Glutamatergic neuron (in vitro differentiated cells): ENCODE measurements around the gene DENND5A. TPM values are rescaled to one million over a fixed set of nuclear protein-coding genes. Genes with fewer than 3 reads are reported as not detected.

ENCODE experiments used
- DNase-seq: peaks from one replicate; pipeline ENCODE4 v3.0.0; 2022
- H3K27ac Mint-ChIP-seq: one replicate; pipeline ENCODE4 v1.8.0; 2020; ENCODE audit warnings: mild to moderate bottlenecking, mixed read lengths, inconsistent platforms; ENCODE audit not compliant: unreplicated experiment
- H3K27me3 Mint-ChIP-seq: one replicate; pipeline ENCODE4 v1.8.0; 2020; ENCODE audit warnings: mild to moderate bottlenecking, moderate library complexity, mixed read lengths, inconsistent platforms; ENCODE audit not compliant: unreplicated experiment
- H3K36me3 Mint-ChIP-seq: one replicate; pipeline ENCODE4 v1.8.0; 2020; ENCODE audit warnings: mild to moderate bottlenecking, mixed read lengths, inconsistent platforms; ENCODE audit not compliant: unreplicated experiment
- H3K4me1 Mint-ChIP-seq: one replicate; pipeline ENCODE4 v1.8.0; 2020; ENCODE audit warnings: mild to moderate bottlenecking, low read depth, mixed read lengths, inconsistent platforms; ENCODE audit not compliant: unreplicated experiment
- H3K4me3 Mint-ChIP-seq: one replicate; pipeline ENCODE4 v1.8.0; 2020; ENCODE audit warnings: mild to moderate bottlenecking, mixed read lengths, inconsistent platforms; ENCODE audit not compliant: unreplicated experiment
- H3K9me3 Mint-ChIP-seq: one replicate; pipeline ENCODE4 v1.8.0; 2020; ENCODE audit warnings: mild to moderate bottlenecking, moderate library complexity, mixed read lengths, inconsistent platforms; ENCODE audit not compliant: unreplicated experiment
- total RNA-seq: library from RNA; stranded (reverse); fragmentation: NEBNext Ultra II Directional; extraction: Animal tissue kit (Norgen Biotek cat#: 25700); gene quantifications from one replicate; pipeline ENCODE4 v1.2.1, GENCODE V29; 2021; ENCODE audit not compliant: unreplicated experiment
- TF ChIP-seq, protein P1 (sequence below): fragments of 200-600 bp; sonication (generic); IDR thresholded peaks from one replicate; pipeline ENCODE4 v1.5.0; 2021; ENCODE audit not compliant: partially characterized antibody, unreplicated experiment

The DENND5A gene
- total RNA-seq, 1 donor from 2014 or later, result 155 TPM

GRCh38 chr11:9160166-9160565 is 105.0 kb downstream of the DENND5A start:
- H3K27ac Mint-ChIP-seq, result no peak overlapping the region
- H3K9me3 Mint-ChIP-seq, result no peaks in the 10 kb centered on the region
- DNase-seq, result no peak
- H3K4me1 Mint-ChIP-seq, result no peaks in the 10 kb centered on the region
- no peaks in the 10 kb centered on the region for H3K36me3 Mint-ChIP-seq
- H3K4me3 Mint-ChIP-seq, result no peak overlapping the region
- TF ChIP-seq, protein P1, sequence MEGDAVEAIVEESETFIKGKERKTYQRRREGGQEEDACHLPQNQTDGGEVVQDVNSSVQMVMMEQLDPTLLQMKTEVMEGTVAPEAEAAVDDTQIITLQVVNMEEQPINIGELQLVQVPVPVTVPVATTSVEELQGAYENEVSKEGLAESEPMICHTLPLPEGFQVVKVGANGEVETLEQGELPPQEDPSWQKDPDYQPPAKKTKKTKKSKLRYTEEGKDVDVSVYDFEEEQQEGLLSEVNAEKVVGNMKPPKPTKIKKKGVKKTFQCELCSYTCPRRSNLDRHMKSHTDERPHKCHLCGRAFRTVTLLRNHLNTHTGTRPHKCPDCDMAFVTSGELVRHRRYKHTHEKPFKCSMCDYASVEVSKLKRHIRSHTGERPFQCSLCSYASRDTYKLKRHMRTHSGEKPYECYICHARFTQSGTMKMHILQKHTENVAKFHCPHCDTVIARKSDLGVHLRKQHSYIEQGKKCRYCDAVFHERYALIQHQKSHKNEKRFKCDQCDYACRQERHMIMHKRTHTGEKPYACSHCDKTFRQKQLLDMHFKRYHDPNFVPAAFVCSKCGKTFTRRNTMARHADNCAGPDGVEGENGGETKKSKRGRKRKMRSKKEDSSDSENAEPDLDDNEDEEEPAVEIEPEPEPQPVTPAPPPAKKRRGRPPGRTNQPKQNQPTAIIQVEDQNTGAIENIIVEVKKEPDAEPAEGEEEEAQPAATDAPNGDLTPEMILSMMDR, result no peak
- peaks cover 1% of the 10 kb centered on the region for H3K27me3 Mint-ChIP-seq

DNA sequence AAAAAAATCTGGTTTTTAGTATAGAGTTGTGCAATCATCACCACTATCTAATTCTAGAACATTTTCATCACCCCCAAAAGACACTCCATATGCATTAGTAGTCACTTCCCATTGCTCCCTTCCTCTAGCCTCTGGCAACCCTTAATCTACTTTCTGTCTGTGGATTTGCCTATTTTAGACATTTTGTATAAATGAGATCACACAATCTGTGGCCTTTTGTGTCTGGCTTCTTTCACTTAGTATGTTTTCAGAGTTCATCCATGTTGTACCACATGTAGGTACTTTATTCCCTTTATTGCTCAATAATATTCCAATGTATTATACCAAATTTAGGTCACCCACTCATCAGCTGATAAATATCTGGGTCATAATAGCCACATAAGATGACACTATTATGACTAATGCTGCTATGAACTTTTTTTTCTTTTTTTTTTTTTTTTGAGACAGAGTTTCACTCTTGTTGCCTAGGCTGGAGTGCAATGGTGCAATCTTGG is 106.2 kb downstream of the DENND5A start:
- H3K4me3 Mint-ChIP-seq, result no peak overlapping the region
- DNase-seq, result no peak
- H3K27ac Mint-ChIP-seq, result no peak overlapping the region
- no peaks in the 10 kb centered on the region for H3K4me1 Mint-ChIP-seq
- peaks cover 1% of the 10 kb centered on the region for H3K27me3 Mint-ChIP-seq
- no peaks in the 10 kb centered on the region for H3K9me3 Mint-ChIP-seq
- TF ChIP-seq, protein P1, result no peak
- H3K36me3 Mint-ChIP-seq, result no peaks in the 10 kb centered on the region

GRCh38 chr11:9155930-9156329 is 109.2 kb downstream of the DENND5A start:
- Mint-ChIP-seq H3K27me3 (no peaks in the 10 kb centered on the region), H3K9me3 (no peaks in the 10 kb centered on the region), H3K4me1 (no peaks in the 10 kb centered on the region), H3K27ac (no peak overlapping the region), H3K4me3 (no peak overlapping the region), H3K36me3 (no peaks in the 10 kb centered on the region)
- TF ChIP-seq, protein P1, result no peak
- no peak for DNase-seq

- no peak for DNase-seq
- Mint-ChIP-seq H3K4me1 (no peaks in the 10 kb centered on the region), H3K27me3 (no peaks in the 10 kb centered on the region), H3K4me3 (no peak overlapping the region), H3K36me3 (peaks cover 3% of the 10 kb centered on the region), H3K9me3 (no peaks in the 10 kb centered on the region), H3K27ac (no peak overlapping the region)
- TF ChIP-seq, protein P1, result no peak
Measured at GRCh38 chr11:9153651-9154050, 111.5 kb downstream of the DENND5A start.

DNA sequence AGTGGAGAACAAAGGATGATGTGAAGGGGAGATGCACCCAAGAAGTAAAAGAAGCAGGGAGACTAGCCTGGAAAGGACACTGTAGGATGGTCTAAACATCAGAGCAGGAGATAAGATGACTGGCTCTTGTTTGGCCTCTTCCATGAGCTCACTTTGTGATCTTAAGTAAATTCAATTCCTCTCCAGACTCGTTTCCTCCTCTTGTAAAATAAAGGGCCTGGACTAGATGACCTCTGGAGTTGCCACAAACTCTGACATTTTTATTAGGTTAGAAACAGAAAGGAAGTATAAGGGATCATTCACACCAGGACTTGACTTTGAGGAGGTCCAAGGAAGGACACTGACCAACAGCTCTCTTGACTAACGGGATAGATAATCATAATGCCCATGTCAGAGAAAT is 113.5 kb downstream of the DENND5A start:
- H3K27ac Mint-ChIP-seq, result no peak overlapping the region
- H3K9me3 Mint-ChIP-seq, result no peaks in the 10 kb centered on the region
- TF ChIP-seq, protein P1, result no peak
- no peaks in the 10 kb centered on the region for H3K27me3 Mint-ChIP-seq
- DNase-seq, result no peak
- H3K4me3 Mint-ChIP-seq, result no peak overlapping the region
- no peaks in the 10 kb centered on the region for H3K4me1 Mint-ChIP-seq
- peaks cover 9% of the 10 kb centered on the region for H3K36me3 Mint-ChIP-seq
